ENCODE measurements around the gene SETDB1.

DNA sequence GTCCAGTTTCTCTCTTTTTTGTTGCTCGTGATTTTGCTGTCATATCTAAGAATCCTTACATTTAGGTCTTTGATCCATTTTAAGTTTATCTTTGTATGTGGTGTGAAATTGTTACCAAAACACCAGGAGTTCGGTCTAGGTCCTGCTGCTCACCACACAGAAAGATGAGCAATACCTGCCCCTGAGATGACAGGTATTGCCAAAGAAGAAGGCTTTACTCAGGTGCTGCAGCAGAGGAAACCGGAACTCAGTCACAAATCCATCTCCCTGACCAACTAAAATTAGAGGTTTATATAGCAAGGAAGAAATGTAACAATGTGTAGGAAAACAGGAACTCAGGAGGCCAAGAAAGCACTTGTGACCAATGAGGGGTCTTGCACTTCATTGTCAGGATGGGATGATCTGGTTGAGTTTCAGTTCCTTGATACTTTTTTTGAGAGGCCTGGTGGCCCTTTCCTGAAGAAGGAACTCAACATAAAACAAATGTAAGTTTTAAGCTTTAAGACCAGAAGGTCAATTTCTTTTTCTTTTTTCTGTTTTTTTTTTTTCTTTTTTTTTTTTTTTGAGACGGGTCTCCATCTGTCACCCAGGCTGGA is 16.5 kb upstream of the SETDB1 start:
- TF ChIP-seq EZH2phosphoT487 (IDR thresholded peaks at IDR 0.05; ENCODE audit: insufficient read depth, low read depth) (no peak), EZH2 (IDR thresholded peaks at IDR 0.05; ENCODE audit: insufficient read depth, poor library complexity, severe bottlenecking) (no peak)

All from GM23248 (cell line).